ENCODE measurements around the gene PPT2.

PPT2 gene

DNA sequence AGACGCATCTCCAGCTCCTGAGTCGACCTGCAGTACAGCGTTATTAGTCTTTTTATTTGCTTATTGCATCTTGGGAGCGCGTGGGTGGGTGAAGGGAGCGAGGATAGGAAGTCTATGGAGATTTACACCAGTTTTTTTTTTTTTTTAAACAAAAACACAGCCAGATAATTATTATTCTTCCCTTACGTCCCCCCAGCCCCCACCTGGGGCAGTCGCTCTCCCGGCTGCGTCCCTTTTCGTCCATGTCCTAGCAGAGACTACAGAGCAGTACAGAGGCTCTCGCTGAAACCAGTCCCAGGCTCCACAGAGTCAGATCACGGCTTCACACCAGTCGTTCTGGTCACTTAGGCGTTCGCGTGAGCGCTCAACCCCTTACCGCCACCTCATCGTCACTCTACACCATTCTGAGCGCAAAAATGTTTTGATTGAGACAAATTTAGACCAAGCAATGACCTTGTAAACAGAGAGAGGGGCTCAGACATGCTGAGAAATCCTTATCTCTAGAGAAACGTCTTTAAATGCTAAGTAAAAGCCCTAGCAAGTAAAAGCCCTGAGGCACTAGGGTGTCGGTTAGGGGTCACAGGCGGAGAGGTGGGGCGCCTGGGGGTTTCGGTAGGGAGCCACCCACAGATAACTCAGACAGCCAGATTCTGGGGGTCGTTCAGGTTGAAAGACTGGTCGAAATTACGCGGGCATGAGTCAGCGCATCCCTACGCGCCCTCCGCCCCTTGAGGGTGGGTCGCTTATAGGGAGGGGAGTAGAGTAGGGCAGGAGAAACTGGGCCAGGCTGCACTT is 975 bp upstream of the PPT2 start:
- no peak for FAIRE-seq

DNA sequence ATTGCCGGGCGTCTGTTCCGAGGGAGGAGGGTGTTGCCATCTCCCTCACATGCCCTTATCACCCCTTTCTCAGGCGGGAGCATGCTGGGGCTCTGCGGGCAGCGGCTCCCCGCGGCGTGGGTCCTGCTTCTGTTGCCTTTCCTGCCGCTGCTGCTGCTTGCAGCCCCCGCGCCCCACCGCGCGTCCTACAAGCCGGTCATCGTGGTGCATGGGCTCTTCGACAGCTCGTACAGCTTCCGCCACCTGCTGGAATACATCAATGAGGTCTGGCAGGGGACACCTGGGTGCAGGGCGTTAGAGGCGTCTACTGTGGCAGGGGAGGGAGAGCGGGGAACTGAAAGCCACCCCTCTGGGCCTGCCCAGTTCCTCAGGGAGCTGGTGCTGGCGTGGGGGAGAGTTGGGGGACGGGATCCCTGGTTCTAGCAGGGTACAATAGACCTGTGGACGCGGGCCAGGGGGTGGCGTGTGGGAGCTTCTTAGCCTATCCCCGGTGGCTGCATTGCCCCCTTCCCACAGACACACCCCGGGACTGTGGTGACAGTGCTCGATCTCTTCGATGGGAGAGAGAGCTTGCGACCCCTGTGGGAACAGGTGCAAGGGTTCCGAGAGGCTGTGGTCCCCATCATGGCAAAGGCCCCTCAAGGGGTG is 697 bp downstream of the PPT2 start:
- no peak for FAIRE-seq

DNA sequence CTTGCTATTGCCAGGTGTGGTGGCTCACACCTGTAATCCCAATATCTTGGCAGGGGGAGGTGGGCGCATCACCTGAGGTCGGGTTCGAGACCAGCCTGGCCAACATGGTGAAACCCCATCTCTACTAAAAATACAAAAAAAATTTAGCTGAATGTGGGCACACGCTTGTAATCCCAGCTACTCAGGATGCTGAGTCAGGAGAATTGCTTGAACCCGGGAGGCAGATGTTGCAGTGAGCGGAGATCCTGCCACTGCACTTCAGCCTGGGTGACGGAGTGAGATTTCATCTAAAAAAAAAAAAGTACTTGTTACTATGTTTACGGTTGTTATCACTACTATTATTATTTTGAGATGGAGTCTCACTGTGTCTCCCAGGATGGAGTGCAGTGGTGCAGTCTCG is 3.0 kb downstream of the PPT2 start:
- FAIRE-seq = no peak

DNA sequence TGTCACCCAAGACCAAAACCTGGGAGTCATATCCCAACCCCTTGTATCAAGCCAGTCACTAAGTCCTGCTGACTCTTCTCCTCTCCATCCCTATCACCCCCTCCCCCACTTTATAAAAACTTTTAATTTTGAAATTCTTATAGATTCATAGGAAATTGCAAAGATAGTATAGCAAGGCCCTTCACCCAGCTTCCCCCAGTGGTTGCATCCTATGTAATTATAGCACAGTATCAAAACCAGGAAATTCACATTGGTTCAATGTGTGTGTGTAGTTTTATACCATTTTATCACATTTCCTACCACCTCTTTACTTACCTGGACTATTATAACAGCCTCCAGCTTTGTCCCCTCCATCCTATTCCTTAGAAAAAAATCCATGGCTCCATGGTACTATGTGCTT is 4.1 kb downstream of the PPT2 start:
- FAIRE-seq = no peak

DNA sequence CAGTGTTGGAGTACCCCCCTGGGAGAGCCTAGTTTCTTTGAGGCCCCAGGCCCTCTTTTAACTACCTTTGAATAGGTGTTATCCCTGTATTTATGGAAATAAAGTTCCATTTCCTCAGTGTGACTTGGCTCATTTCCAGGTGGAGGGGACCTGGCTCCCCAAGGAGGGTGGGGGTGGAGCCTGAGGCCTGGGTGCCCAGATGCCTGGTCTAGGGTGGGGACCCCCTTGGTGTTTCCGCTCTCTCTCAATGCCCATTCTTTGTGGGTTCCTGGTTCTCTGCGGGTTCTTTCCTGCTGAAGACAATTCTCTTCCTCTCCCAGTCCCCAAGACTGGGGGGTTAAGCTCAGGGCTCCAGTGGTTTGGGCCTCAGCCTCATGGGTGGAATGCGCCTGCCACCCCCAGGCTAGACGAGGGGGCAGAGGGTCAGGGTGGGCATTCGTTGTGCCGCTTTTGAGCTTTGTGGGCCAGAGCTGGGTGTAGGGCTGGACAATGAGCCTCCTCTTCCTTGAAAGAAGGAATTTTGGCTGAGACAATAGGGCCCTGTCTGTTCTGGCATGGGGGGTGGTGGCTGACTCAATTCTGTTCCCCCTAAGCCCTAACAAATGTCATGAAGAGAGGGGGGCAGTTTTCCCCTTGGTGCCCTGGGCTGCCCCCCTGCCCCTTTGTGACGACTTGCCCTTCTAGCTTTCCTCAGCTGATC is 9.8 kb downstream of the PPT2 start:
- FAIRE-seq = no peak

DNA sequence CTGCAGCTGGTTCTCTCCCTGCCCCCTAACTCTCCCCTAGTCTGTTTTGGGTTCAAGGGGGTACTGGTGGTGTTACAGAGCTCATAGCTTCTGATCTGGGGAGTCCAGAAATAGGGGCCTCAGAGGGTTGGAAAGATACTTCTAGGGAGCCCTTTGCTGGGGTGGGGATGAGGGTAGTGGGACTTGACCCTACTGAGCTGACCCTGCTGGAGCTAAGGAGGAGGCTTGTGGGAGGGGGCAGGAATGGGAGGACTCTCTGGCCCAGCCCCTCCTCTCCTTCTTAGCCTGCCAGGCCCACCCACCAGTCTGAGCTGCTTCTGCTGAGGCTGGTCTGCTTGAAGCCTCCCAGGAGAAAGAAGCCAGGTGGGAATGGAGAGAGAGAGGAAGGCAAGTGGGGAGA is 10.4 kb downstream of the PPT2 start, which contains the start of gene EGFL8:
EGFL8 (plus strand) TSS at position 301 of the 400 bp plus-strand sequence. CDS start 1,571 bp downstream, outside the sequence.
- no peak for FAIRE-seq

DNA sequence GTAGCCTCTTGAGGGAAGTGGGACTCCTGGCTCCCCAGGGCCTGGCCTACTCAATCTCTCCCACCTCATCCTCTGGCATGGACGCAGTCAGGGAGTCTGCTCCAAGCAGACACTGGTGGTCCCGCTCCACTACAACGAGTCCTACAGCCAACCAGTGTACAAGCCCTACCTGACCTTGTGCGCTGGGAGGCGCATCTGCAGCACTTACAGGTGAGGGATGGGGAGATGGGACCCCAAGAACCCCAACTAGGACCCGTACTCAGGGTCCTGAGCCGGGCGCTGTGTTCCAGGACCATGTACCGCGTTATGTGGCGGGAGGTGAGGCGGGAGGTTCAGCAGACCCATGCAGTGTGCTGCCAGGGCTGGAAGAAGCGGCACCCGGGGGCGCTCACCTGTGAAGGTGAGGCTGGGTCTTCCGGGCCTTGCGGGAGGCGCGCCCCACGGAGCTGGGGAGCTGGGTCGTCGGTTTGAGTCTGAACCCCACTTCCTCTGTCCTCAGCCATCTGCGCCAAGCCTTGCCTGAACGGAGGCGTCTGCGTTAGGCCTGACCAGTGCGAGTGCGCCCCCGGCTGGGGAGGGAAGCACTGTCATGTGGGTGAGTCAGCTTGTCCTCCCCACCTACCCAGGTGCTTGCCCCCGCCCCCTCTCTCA is 12.6 kb downstream of the PPT2 start:
- FAIRE-seq = no peak

DNA sequence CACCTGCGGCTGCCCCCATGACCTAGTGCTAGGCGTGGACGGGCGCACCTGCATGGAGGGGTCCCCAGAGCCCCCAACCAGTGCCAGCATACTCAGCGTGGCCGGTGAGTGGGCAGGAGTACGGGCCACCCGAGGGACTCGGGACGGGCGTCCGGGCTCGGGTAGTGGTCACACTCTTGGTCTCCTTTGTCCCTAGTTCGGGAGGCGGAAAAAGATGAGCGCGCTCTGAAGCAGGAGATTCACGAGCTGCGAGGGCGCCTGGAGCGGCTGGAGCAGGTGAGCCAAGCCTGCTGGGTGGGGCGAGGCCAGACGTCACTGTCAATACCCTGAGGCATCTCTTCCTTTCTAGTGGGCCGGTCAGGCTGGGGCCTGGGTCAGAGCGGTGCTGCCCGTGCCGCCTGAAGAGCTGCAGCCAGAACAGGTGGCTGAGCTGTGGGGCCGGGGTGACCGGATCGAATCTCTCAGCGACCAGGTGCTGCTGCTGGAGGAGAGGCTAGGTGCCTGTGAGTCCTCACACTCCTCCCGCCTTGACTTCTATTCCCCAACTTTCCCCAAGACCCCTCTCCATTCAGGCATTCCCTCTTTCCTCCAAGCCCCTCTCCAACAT is 13.3 kb downstream of the PPT2 start:
- no peak for FAIRE-seq

DNA sequence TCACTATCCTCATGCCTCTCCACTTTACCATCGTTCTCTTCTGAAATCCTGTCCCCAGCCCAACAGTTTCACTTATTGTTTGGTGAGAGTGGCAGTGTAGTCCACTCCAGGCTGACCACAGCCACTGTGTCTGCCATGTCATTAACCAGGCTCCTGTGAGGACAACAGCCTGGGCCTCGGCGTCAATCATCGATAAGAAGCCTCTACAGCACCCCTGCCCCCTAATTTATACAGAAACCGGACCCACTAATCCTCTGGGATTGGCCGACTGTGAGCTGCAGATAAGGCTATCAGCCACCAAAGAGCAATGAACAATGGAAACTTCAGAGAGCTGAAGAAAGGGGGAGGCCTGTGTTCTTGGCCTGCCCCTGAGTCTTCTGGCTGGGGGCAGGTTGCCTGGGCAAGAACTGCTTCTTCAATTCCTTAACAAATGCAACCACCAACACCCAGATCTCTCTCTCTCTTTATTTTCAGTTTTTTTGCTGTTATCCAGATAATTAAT is 13.9 kb downstream of the PPT2 start:
- FAIRE-seq = no peak

DNA sequence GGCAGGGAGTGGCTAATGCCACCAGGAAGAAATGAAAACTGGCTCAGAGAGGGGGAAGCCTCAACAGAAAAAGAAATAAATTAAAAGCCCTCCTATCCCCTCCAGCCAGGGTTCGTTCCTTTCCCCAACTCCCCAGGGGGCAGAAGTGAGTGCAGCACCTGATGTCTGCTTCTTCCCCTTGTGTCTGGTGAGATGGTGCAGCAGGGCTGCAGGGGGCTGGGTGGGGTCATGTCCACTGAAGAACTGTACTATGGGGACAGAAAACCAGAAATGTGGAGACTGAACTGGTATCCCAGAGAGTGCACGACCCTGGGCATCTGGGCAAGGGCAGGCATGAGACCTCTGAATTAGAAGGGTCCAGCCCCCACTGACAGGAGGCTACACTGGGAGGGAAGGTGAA is 14.4 kb downstream of the PPT2 start:
- FAIRE-seq = no peak

DNA sequence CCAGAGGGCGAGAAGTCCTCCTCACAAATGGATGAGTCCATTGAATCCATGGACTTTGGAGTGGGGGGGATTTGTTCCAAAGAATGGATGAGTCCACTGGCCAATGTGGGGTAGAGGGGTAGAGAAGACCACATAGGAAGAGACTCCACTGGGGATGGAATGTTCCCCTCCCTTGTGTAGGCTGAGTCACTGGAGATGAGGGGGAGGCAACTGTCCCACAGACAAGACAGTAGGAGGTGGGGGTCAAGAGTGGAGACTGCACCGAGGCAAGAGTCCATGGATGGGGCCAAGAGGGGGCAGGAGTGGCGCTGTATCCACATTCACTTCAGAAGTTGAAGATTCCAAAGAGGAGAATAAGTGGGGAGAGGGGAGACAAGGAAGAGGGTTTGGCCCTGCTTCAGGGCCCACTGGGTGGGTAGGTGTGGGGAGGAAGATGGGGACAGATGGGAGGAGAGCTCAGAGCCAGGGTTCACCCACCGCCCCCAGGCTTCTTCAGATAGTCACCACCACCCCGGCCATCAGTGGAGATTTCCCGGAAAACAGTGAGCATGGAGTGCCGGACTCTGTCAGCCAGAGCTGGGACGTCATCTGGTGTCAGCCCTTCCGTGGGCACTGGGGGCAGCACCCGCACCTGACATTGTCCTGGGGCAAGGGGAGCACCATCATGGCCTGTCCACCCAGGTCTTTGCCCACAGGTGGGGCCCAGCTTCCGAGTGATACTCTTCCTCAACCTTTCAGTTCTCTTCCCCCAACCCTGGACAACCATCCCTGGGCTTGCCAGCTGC is 15.1 kb downstream of the PPT2 start:
- FAIRE-seq = no peak

DNA sequence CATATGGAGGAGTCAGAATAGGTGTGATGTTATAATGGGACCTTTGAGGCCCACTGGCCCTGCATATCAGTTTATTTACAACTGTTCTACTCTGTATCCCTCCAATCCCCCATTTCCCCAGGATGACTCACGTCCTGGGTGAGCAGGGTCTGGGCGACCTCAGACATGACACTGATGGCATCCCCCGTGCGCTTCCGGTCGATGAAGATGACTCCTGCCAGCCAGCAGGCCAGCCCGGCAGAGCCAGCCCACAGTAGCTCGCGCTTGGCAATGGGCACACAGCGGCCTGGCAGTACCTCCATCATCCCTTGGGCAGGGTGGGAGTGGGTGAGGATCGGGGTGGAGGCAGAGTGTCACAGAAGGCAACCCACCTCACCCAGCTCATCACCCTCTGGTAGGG is 16.4 kb downstream of the PPT2 start:
- FAIRE-seq = no peak

DNA sequence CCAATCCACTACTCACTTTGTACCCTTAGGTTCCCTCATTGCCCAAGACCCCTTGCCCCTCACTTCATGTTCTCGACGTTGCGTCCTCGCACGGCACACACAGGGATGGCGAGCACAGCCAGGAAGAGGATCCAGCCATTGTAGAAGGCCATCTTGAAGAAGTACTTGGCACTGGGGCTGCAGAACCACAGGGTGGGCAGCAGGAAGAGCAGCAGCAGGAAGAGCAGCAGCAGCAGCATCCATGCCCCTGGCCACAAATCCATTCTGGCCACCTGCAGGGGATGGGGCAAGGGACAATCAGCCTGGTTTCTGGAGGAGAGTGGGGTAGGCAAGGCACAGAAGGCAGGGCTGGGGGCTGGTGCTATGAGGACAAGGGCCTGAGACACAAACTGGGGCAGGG is 17.3 kb downstream of the PPT2 start:
- FAIRE-seq = no peak

DNA sequence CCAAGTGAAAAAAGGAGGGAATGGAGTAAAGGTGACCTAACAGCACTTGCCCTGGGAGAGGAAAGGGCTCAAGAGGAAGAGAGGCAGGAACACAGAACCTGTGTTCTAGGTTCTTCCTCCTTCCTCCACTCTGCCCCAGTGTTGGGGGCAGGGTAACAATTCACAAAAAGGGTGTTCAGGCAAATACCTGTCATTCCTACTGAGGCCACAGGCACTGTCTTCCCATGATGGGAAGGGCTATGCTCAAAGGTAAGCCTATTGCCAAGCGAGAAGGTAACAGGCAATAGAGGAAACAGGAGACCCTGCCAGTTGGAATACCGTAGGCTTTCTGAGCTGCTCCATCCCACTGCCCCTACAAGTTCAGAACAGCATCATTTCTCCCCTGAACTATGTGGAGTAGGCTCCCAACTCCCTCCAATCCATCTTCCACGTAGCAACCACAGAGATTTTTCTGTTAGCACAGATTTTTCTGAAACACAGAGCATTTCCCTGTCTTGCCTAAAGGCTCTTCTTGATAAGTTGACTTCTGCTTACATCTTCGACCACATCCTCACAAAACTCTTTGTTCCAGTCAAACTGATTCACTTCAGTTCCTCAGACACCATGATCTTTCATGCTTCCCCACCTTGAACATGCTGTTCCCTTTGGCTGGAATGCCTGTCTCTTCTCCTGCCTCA is 19.2 kb downstream of the PPT2 start:
- FAIRE-seq = no peak

DNA sequence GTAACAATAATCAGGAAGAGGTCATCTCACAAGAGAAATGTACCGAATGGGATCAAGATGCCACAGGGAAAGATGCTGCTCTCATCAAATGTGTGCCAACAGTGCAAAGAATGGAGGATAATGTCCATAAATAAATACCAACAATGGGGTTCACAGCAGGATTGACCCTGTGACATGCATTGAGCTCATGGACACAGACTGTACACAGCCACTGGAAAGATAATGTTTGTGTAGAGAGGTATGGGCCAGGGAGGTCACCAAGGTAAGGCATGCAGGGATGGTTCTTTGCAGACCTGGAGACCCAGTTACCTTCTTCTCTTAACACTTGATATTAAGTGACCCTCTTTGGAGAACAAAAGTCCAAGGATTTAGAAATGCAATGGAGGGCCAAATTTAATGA is 20.5 kb downstream of the PPT2 start:
- no peak for FAIRE-seq

DNA sequence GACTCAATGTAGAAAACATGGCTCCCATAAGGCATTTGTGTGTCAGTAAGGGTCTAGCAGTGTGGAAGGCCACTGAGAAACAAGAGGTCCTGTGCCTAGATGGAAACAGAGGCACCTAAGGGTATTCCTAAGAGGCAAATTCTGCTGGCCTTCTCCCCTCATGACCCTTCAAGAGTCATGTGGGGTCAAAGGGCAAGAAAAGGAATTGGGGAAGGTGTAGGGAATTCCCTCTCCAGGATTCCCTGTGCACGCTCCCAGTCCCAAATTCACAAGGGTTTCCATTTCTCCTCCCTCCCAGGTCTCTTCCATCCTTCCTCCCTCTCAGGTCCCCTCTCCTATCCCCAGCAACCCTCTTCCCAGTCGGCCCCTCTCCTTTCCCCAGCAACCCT is 21.4 kb downstream of the PPT2 start:
- no peak for FAIRE-seq

DNA sequence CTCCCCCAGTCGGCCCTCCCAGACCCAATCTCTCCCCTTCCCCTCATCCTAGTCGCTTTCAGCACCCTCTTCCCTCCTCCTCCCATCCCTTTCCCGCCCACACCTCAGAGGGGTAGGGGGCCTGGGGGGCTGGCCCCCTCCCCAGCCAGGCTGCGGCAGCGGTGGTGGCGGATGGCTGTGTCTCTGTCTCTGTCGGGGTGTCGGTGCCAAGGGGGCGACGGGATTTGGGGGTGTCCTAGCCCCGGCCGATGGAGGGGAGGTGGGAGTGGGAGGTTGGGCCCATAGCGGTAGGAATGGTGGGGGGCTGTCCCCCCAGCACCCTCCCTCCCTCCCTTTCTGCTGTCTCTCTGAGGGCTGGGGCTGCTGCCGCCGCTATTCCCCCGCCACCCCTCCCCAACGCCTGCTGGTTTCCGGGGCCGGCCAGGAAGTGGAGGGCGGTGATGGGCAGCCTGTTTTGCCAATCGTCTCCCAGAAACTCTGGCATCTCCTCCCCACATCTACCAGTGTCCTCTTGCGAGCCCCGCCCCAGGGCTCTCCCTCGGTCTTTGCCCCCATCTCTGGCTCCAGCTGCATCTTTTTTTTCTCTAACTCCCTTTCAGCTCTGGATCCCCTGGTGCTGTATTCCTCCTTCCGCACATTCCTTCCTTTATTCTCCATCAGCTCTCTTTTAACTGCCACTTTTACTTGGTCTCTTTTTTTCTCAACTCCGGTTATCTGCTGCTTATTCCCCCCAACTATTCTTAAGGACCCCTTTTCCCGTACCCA is 22.0 kb downstream of the PPT2 start, which contains the start of gene AGPAT1:
AGPAT1 (minus strand) TSS at position 374 of the 765 bp plus-strand sequence. CDS start 4,588 bp downstream, outside the sequence.
- no peak for FAIRE-seq

DNA sequence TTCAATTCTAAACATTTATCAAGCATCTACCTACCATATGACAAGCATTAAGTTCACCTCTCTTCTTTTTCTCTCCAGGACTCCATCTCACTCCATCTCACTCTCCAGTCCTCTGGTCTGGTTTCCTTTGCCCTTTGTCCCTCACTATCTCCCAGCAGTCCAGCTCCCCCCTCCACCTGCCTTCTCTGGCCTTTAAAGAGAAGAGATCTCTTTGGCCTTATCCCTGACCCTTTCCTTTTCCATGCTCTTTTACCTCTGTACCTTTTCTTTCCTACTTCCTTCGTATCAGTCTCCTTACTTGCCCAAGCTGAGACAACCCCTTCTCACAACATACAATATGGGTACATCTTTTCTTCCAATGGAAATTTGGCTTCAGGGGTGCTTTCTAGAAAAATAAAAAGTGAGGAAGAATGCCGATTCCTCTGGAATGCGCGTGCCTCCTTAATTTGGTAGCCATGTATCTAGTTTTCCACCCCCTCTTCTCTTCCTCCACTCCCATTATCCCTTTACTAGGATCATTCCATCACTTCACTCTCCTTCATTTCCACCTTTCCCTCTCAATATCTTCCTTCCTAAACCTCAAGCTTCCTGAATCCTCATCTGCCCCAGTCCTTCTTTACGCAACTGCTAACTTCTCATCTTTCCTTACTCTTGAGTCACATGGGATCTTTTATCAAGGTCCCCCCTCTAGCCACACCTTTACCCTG is 22.7 kb downstream of the PPT2 start:
- no peak for FAIRE-seq

DNA sequence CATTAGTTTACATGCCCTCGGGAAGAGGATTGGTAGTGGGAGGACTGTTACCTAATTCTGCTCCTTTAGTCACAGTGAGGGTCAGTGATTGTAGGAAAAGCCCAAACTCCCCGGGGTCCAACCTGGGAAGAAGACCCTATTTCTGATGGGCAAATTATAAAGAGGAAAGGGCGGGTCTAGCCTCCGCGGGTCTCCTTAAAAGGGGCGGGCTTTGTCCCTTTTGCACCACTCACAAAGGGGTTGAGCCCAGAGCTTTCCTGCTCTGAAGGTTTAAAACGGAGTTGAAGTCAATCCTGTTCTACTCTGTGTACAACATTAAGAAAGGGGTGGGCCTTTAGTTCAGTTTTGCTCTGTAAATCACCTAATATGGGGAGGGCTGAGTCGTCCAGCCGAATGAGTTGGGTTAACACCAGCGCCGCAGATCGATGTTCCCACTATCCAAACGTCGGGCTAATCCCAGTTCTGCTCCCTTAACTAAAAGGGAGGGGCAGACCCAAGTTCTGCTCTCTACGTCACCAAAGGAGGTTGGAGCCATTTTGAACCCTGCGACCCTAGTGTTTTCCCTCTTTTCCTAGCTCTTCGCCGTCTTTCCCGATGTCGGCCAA is 23.3 kb downstream of the PPT2 start:
- no peak for FAIRE-seq
